Stimulated activated CD4-positive, alpha-beta T cell treated with anti-CD3 and anti-CD28 coated beads, Interleukin-15, amount 100 ng/mL, for 48 hours (primary cell): ENCODE data around the gene NPY4R2.
"Not testable (repeated sequence)": the region's sequence is repeated elsewhere in the genome, so short reads cannot be mapped to it uniquely, and the experiment has no call there.

Source experiments
- DNase-seq, 2 donors: peaks; one replicate each; pipeline ENCODE4 v3.0.0-alpha.2; 2020; ENCODE audit warnings: low read depth in 2 of 2

Gene NPY4R2

GRCh38 chr10:47932824-47933223, 14.4 kb downstream of the NPY4R2 start:
- not testable (repeated sequence) for DNase-seq

- not testable (repeated sequence) for DNase-seq
Observed at GRCh38 chr10:47933462-47933861, 15.0 kb downstream of the NPY4R2 start.

GRCh38 chr10:47936772-47937228, 18.3 kb downstream of the NPY4R2 start:
- not testable (repeated sequence) for DNase-seq

GRCh38 chr10:47937634-47938033, 19.2 kb downstream of the NPY4R2 start:
- not testable (repeated sequence) for DNase-seq

- DNase-seq: not testable (repeated sequence)
Observed at GRCh38 chr10:47940821-47941220, 22.4 kb downstream of the NPY4R2 start.

- not testable (repeated sequence) for DNase-seq
Observed at GRCh38 chr10:47941379-47941778, 22.9 kb downstream of the NPY4R2 start.

GRCh38 chr10:47942351-47943019, 24.0 kb downstream of the NPY4R2 start:
- not testable (repeated sequence) for DNase-seq

GRCh38 chr10:47943328-47943727, 24.9 kb downstream of the NPY4R2 start:
- DNase-seq: not testable (repeated sequence)

GRCh38 chr10:47947424-47947823, 29.0 kb downstream of the NPY4R2 start:
- not testable (repeated sequence) for DNase-seq

- not testable (repeated sequence) for DNase-seq
Observed at GRCh38 chr10:47957158-47957557, 38.7 kb downstream of the NPY4R2 start.

- DNase-seq: not testable (repeated sequence)
Observed at GRCh38 chr10:47959677-47960076, 41.2 kb downstream of the NPY4R2 start.

- DNase-seq: not testable (repeated sequence)
Observed at GRCh38 chr10:47960699-47961098, 42.2 kb downstream of the NPY4R2 start.

GRCh38 chr10:47962785-47963184, 44.3 kb downstream of the NPY4R2 start:
- DNase-seq: not testable (repeated sequence)

GRCh38 chr10:47964280-47965063, 46.0 kb downstream of the NPY4R2 start:
- DNase-seq: not testable (repeated sequence)

- not testable (repeated sequence) for DNase-seq
Observed at GRCh38 chr10:47968988-47969387, 50.5 kb downstream of the NPY4R2 start.

- not testable (repeated sequence) for DNase-seq
Observed at GRCh38 chr10:47970047-47970446, 51.6 kb downstream of the NPY4R2 start.

GRCh38 chr10:47971598-47971997, 53.1 kb downstream of the NPY4R2 start:
- DNase-seq: not testable (repeated sequence)

GRCh38 chr10:47972077-47972476, 53.6 kb downstream of the NPY4R2 start:
- DNase-seq: not testable (repeated sequence)
